Left kidney (tissue), 2 donors: ENCODE data around the gene MEST. TPM values are rescaled to one million over a fixed set of nuclear protein-coding genes. Genes with fewer than 3 reads are reported as not detected.
"Not testable (repeated sequence)": the region's sequence is repeated elsewhere in the genome, so short reads cannot be mapped to it uniquely, and the experiment has no call there.

Experiments
- DNase-seq: peaks from one replicate; pipeline ENCODE4 v3.0.0-alpha.2; 2013
- polyA plus RNA-seq: library from polyadenylated mRNA; unstranded; fragments of 120-200 nt; gene quantifications from one replicate; pipeline ENCODE4 v1.2.1, GENCODE V29; 2013; ENCODE audit not compliant: insufficient read length

The MEST gene
- polyA plus RNA-seq, 1 donor = 776 TPM

GRCh38 chr7:130515315-130516040 lies 23.6 kb downstream of the MEST start:
- no peak for DNase-seq

- no peak for DNase-seq
Measured at GRCh38 chr7:130521258-130521951, 29.5 kb downstream of the MEST start.

- DNase-seq = not testable (repeated sequence)
Measured at GRCh38 chr7:130523519-130524125, 31.7 kb downstream of the MEST start.

GRCh38 chr7:130524628-130525027 lies 32.7 kb downstream of the MEST start:
- DNase-seq = no peak

- DNase-seq = not testable (repeated sequence)
Measured at GRCh38 chr7:130527752-130528355, 36.0 kb downstream of the MEST start.

GRCh38 chr7:130529417-130529816 lies 37.5 kb downstream of the MEST start:
- no peak for DNase-seq

- not testable (repeated sequence) for DNase-seq
Measured at GRCh38 chr7:130537894-130538293, 46.0 kb downstream of the MEST start.

GRCh38 chr7:130541287-130541686 lies 49.4 kb downstream of the MEST start:
- not testable (repeated sequence) for DNase-seq

- DNase-seq = not testable (repeated sequence)
Measured at GRCh38 chr7:130542297-130542696, 50.4 kb downstream of the MEST start.

- DNase-seq = no peak
Measured at GRCh38 chr7:130543487-130544010, 51.7 kb downstream of the MEST start.

- no peak for DNase-seq
Measured at GRCh38 chr7:130544356-130544755, 52.5 kb downstream of the MEST start.

- no peak for DNase-seq
Measured at GRCh38 chr7:130553398-130554029, 61.6 kb downstream of the MEST start.

GRCh38 chr7:130554481-130554880 lies 62.6 kb downstream of the MEST start:
- DNase-seq = no peak

Other genes starting within 250 kb of the MEST start
- gene CPA2, start 225.2 kb upstream of the MEST start, polyA plus RNA-seq = 0.60 TPM
- gene CPA4, start 198.9 kb upstream of the MEST start, polyA plus RNA-seq = 0.55 TPM
- not detected for gene CPA5, start 147.3 kb upstream of the MEST start, polyA plus RNA-seq
- gene CPA1, start 111.6 kb upstream of the MEST start, polyA plus RNA-seq = 1.9 TPM
- gene CEP41, start 51.1 kb upstream of the MEST start, polyA plus RNA-seq = 32.3 TPM
- gene COPG2, start 176.7 kb downstream of the MEST start, polyA plus RNA-seq = 65.3 TPM
- not detected for gene TSGA13, start 194.5 kb downstream of the MEST start, polyA plus RNA-seq
- gene KLF14, start 242.1 kb downstream of the MEST start, polyA plus RNA-seq = 0.76 TPM